H1 (cell line): ENCODE measurements around the gene NT5C3B. TPM values are rescaled to one million over a fixed set of nuclear protein-coding genes. Genes with fewer than 3 reads are reported as not detected.

Experiments
- BACH1 ChIP-seq: IDR thresholded peaks from 2 replicates; pipeline ENCODE4 v1.6.1; 2012; ENCODE audit warnings: low read length, improper control_type of control experiment
- CHD1 ChIP-seq: IDR thresholded peaks from 2 replicates; pipeline ENCODE4 v1.6.1; 2012; ENCODE audit warnings: low read depth, low read length, improper control_type of control experiment
- E2F6 ChIP-seq: IDR thresholded peaks from 2 replicates; pipeline ENCODE4 v1.6.1; 2012; ENCODE audit warnings: inconsistent platforms
- EGR1 ChIP-seq: IDR thresholded peaks from 2 replicates; pipeline ENCODE4 v1.6.1; 2011; ENCODE audit warnings: low read depth, low read length, borderline replicate concordance
- GTF2F1 ChIP-seq: IDR thresholded peaks from 2 replicates; pipeline ENCODE4 v1.6.1; 2012; ENCODE audit warnings: low read depth, low read length, improper control_type of control experiment, borderline replicate concordance
- JUND ChIP-seq: IDR thresholded peaks from 2 replicates; pipeline ENCODE4 v1.6.1; 2011; ENCODE audit warnings: mild to moderate bottlenecking, improper control_type of control experiment, low read length
- PHF8 ChIP-seq: fragments of 200-600 bp; sonication (generic); conservative IDR thresholded peaks from 2 replicates; pipeline ENCODE4 v1.7.1; 2012; ENCODE audit warnings: low read depth, mild to moderate bottlenecking, inconsistent platforms, low read length, moderate library complexity
- POLR2A ChIP-seq, 2 experiments: IDR thresholded peaks; 1 replicate in 1 of 2; 2 replicates in 1 of 2; pipeline ENCODE4 v1.6.1; 2011; ENCODE audit warnings: low read depth in 2 of 2, low read length in 2 of 2, mild to moderate bottlenecking in 2 of 2; ENCODE audit errors: control extremely low read depth in 1 of 2
- RAD21 ChIP-seq, 2 experiments: IDR thresholded peaks in 1 of 2; conservative IDR thresholded peaks in 1 of 2; 2 replicates each; pipeline ENCODE4 v1.6.1; 2011; ENCODE audit warnings: low read depth in 2 of 2, low read length in 2 of 2, improper control_type of control experiment in 1 of 2, inconsistent platforms in 1 of 2, mild to moderate bottlenecking in 1 of 2, moderate library complexity in 1 of 2
- SIN3A ChIP-seq, 2 experiments: IDR thresholded peaks in 1 of 2; conservative IDR thresholded peaks in 1 of 2; 2 replicates each; pipeline ENCODE4 v1.6.1; 2011 to 2012; ENCODE audit warnings: low read length in 2 of 2, improper control_type of control experiment in 1 of 2, low read depth in 1 of 2, mild to moderate bottlenecking in 1 of 2
- SP1 ChIP-seq: IDR thresholded peaks from 2 replicates; pipeline ENCODE4 v1.6.1; 2011; ENCODE audit warnings: low read depth, low read length
- TBP ChIP-seq: IDR thresholded peaks from 2 replicates; pipeline ENCODE4 v1.6.1; 2011; ENCODE audit warnings: low read depth, low read length, improper control_type of control experiment
- polyA plus RNA-seq, 7 experiments: library from polyadenylated mRNA; depleted of rRNA in 3 of 7; stranded (reverse) in 5 of 7; unstranded in 2 of 7; fragments of >200 nt in 5 of 7; fragments of 200-250 nt in 2 of 7; gene quantifications; 1 replicate in 5 of 7; 2 replicates in 1 of 7; 4 replicates in 1 of 7; pipeline versions ENCODE4 v1.2.1 to v1.2.3, GENCODE V29; 2011 to 2013; ENCODE audit warnings: missing spikeins in 2 of 7, mixed read lengths in 2 of 7
- total RNA-seq: library from RNA; stranded (reverse); fragmentation: NEBNext Ultra II Directional; extraction: Animal tissue kit (Norgen Biotek cat#: 25700); gene quantifications from 2 replicates; pipeline ENCODE4 v1.2.1, GENCODE V29; 2021
- TF ChIP-seq, protein P1 (sequence below): IDR thresholded peaks from 2 replicates; pipeline ENCODE4 v1.6.1; 2012; ENCODE audit warnings: inconsistent platforms

Gene NT5C3B
- total and polyA plus RNA-seq, 2 of the 8 experiments (the other 6 are each of a cell fraction or from before 2014, with no cell fraction given): 68.7 to 94.5 TPM

DNA sequence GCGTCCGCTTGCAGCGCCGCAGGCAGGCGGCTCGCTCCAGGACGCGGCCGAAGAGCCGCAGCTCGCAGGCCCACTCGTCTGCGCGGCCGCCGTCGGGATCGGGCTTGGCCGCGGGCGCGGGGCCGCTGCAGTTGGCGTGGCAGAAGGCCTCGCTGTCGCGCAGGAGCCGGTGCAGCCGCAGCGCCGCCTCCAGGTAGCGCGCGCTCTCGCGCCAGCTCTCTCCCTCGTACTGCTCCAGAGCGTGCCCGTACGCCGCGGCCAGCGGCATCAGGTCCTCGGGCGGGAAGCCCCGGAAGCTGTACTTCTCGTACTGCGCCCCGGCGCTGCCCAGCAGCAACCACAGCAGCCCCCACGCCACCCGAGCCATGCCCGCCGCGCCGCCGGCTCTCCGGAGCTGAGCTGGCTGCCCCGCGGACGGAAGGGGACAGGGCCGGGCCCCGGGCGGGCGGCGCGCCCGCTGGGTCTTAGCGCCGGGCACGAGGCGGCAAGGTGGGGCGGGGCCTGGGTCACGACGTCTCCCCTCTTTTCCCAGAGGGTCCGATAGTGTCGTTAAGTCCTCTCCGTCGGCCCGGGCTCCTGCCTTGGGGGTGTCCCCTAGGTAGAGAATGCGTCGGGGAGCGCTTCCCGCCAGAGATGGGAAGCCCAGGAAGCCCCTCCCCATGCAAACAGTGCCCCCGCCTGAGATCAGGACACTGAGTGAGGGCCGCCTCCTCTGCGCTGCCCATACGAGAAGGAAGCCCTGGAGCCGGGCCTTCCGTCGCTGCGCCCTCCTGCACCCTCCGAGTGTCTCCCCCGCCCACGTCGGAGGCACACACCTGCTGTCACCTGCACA, 24.3 kb downstream of the NT5C3B start, which contains the start of gene P3H4 (continued):
- 0 out of 2 replicates have a peak, but pooled peaks have one; percentile 6 for TF ChIP-seq JUND
- peak; percentile 59 for TF ChIP-seq PHF8
- TF ChIP-seq, protein P1, sequence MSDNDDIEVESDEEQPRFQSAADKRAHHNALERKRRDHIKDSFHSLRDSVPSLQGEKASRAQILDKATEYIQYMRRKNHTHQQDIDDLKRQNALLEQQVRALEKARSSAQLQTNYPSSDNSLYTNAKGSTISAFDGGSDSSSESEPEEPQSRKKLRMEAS: peak; percentile 83
- TF ChIP-seq CHD1: no peak
- TF ChIP-seq SIN3A (conservative IDR thresholded peaks at IDR 0.05 in 1 of 2, IDR thresholded peaks at IDR 0.05 in 1 of 2; ENCODE audit: low read depth in 1 of 2, low read length in 2 of 2): peak; percentile 17 to 87; a peak in 2 of 4 replicates
- no peak for TF ChIP-seq SP1
- TF ChIP-seq RAD21 (IDR thresholded peaks at IDR 0.05 in 1 of 2, conservative IDR thresholded peaks at IDR 0.05 in 1 of 2; ENCODE audit: low read depth in 2 of 2, low read length in 2 of 2): peak; percentile 47 to 59
- TF ChIP-seq BACH1: peak; percentile 71; the same call in 1 of the 2 replicates
- peak; percentile 83 for TF ChIP-seq E2F6
- no peak for TF ChIP-seq GTF2F1
- 0 out of 3 replicates have a peak, but pooled peaks of 1 of the 2 experiments have one; percentile 20 for TF ChIP-seq POLR2A (IDR thresholded peaks at IDR 0.05; ENCODE audit: control extremely low read depth in 1 of 2, low read depth in 2 of 2, low read length in 2 of 2)
- peak; percentile 82 for TF ChIP-seq EGR1
- TF ChIP-seq TBP: peak; percentile 19; the same call in 1 of the 2 replicates
